OCI-LY3 (cell line): ENCODE data around the gene BTBD1.

Experiments used
- H2AFZ ChIP-seq: fragments of 200-600, 300-600 bp; shearing (Covaris generic); 2 replicates; pipeline ENCODE4 v1.6.0; 2014; ENCODE audit warnings: antibody characterized with exemption, low read depth, low read length
- H3K27ac ChIP-seq: fragments of 200-600, 300-600 bp; sonication (generic); 2 replicates; pipeline ENCODE4 v1.5.1; 2014; ENCODE audit warnings: mild to moderate bottlenecking, low read length, moderate library complexity, mixed read lengths
- H3K27me3 ChIP-seq: fragments of 200-600, 300-600 bp; sonication (generic); 2 replicates; pipeline ENCODE4 v1.6.1; 2014; ENCODE audit warnings: low read depth, low read length, mixed read lengths
- H3K36me3 ChIP-seq: fragments of 200-600, 300-600 bp; sonication (generic); replicated peaks from 2 replicates; pipeline ENCODE3; 2014; ENCODE audit warnings: low read depth, low read length, mixed read lengths
- H3K4me1 ChIP-seq: fragments of 300-600, 200-600 bp; sonication (generic); 2 replicates; pipeline ENCODE4 v1.6.1; 2014; ENCODE audit warnings: low read length, mixed read lengths
- H3K4me2 ChIP-seq: fragments of 200-600, 300-600 bp; sonication (generic); 2 replicates; pipeline ENCODE4 v1.6.1; 2014; ENCODE audit warnings: low read length, mixed read lengths
- H3K4me3 ChIP-seq: fragments of 300-600, 200-600 bp; sonication (generic); 2 replicates; pipeline ENCODE4 v1.5.1; 2014; ENCODE audit warnings: antibody characterized with exemption, mild to moderate bottlenecking, low read length, moderate library complexity
- H3K79me2 ChIP-seq: fragments of 300-600, 200-600 bp; shearing (Covaris generic); 2 replicates; pipeline ENCODE4 v1.6.1; 2014; ENCODE audit warnings: mild to moderate bottlenecking, low read length, mixed read lengths
- H3K9ac ChIP-seq: fragments of 300-600, 200-600 bp; shearing (Covaris generic); 2 replicates; pipeline ENCODE4 v1.6.0; 2014; ENCODE audit warnings: mild to moderate bottlenecking, low read length, moderate library complexity
- H3K9me3 ChIP-seq: fragments of 200-600, 300-600 bp; shearing (Covaris generic); 2 replicates; pipeline ENCODE4 v1.6.1; 2014; ENCODE audit warnings: low read length, mixed read lengths; ENCODE audit not compliant: insufficient read depth
- H4K20me1 ChIP-seq: fragments of 200-600, 300-600 bp; sonication (generic); 2 replicates; pipeline ENCODE4 v1.6.1; 2016; ENCODE audit warnings: low read length, mixed read lengths; ENCODE audit not compliant: insufficient read depth
- EZH2phosphoT487 ChIP-seq: fragments of 200-600 bp; shearing (Covaris generic); IDR thresholded peaks from 2 replicates; pipeline ENCODE4 v1.6.1; 2018; ENCODE audit warnings: antibody characterized with exemption, mixed run types, low read depth
- TF ChIP-seq, protein P1 (sequence below): fragments of 200-600, 300-600 bp; sonication (generic); IDR thresholded peaks from 2 replicates; pipeline ENCODE4 v1.5.1; 2014; ENCODE audit warnings: antibody characterized with exemption, low read length, low read depth

The BTBD1 gene

DNA sequence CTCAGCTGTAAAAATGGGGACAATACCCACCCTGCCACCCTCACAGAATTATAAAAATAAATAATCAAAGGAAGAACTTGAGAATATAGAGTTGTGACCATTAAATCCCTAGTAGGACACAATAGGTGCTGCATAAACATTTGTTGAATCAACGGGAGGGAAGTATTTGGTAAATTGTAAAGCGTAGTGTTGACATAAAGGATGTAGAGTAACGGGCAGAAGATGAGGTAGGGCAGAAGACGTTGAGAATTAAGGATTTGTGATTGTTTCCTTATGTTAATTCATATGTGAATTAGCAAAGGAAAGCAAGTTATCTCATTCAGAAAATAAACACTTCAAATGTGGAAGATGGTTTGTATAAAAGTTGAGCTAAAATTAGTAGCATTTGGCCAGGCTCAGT, 73.9 kb downstream of the BTBD1 start:
- no peaks in the 10 kb centered on the region for H3K9me3 ChIP-seq
- H3K27ac ChIP-seq: no peak overlapping the region
- H3K4me1 ChIP-seq: no peaks in the 10 kb centered on the region
- no peaks in the 10 kb centered on the region for H3K27me3 ChIP-seq
- no peak overlapping the region for H3K4me2 ChIP-seq
- peaks cover 18% of the 10 kb centered on the region for H3K36me3 ChIP-seq
- H4K20me1 ChIP-seq: no peaks in the 10 kb centered on the region
- H2AFZ ChIP-seq: no peak overlapping the region
- H3K4me3 ChIP-seq: no peak overlapping the region
- no peaks in the 10 kb centered on the region for H3K79me2 ChIP-seq
- TF ChIP-seq EZH2phosphoT487: no peak
- TF ChIP-seq, protein P1, sequence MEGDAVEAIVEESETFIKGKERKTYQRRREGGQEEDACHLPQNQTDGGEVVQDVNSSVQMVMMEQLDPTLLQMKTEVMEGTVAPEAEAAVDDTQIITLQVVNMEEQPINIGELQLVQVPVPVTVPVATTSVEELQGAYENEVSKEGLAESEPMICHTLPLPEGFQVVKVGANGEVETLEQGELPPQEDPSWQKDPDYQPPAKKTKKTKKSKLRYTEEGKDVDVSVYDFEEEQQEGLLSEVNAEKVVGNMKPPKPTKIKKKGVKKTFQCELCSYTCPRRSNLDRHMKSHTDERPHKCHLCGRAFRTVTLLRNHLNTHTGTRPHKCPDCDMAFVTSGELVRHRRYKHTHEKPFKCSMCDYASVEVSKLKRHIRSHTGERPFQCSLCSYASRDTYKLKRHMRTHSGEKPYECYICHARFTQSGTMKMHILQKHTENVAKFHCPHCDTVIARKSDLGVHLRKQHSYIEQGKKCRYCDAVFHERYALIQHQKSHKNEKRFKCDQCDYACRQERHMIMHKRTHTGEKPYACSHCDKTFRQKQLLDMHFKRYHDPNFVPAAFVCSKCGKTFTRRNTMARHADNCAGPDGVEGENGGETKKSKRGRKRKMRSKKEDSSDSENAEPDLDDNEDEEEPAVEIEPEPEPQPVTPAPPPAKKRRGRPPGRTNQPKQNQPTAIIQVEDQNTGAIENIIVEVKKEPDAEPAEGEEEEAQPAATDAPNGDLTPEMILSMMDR: no peak
- no peak overlapping the region for H3K9ac ChIP-seq

DNA sequence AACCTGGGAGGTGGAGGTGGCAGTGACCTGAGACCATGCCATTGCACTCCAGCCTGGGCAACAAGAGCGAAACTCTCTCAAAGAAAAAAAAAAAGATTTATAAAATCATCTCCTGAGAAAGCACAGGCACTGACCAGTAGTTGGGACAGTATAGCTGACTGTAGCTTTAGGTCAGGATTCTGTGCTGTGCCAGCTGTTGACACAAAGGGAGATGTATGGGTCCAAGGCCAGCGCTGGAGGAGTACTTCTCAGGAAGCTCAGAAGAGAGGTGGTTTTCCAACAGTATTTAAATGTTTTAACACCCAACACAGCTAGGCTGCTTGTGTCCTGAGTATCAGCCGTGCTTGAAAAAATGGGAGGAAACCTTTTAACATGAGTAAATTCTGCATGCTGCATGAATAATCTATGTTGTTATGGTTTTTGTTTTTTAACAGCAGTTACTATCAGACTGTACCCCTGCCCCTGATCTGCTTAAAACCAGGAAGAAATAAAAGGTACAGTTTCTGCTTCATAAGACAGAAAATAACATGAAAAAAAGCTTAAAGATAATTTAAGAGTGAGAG, 74.5 kb downstream of the BTBD1 start:
- TF ChIP-seq, protein P1: no peak
- no peak for TF ChIP-seq EZH2phosphoT487
- H4K20me1 ChIP-seq: no peaks in the 10 kb centered on the region
- peaks cover 19% of the 10 kb centered on the region for H3K36me3 ChIP-seq
- H3K4me3 ChIP-seq: no peak overlapping the region
- no peak overlapping the region for H3K27ac ChIP-seq
- no peak overlapping the region for H3K4me2 ChIP-seq
- no peaks in the 10 kb centered on the region for H3K27me3 ChIP-seq
- no peaks in the 10 kb centered on the region for H3K4me1 ChIP-seq
- no peak overlapping the region for H3K9ac ChIP-seq
- no peak overlapping the region for H2AFZ ChIP-seq
- peaks cover 2% of the 10 kb centered on the region for H3K79me2 ChIP-seq
- H3K9me3 ChIP-seq: no peaks in the 10 kb centered on the region

DNA sequence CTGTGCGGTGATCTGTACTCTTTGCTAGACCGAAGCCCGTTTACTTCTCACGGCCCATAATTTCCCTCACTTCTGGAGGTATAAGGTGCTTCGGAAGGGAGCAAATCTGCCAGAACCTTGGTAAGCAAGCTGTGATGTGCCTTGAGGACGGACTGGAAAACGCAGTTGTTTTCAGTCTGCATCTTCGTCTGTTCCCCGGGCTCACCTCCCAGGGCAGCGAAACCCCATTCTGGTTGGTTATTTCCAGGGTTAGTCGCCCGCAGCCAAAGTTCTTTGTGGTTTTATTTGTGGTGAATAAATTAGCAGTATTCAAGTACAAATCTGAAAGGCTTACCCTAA, 80.6 kb downstream of the BTBD1 start:
- TF ChIP-seq EZH2phosphoT487: no peak
- TF ChIP-seq, protein P1: no peak
- H4K20me1 ChIP-seq: no peaks in the 10 kb centered on the region

DNA sequence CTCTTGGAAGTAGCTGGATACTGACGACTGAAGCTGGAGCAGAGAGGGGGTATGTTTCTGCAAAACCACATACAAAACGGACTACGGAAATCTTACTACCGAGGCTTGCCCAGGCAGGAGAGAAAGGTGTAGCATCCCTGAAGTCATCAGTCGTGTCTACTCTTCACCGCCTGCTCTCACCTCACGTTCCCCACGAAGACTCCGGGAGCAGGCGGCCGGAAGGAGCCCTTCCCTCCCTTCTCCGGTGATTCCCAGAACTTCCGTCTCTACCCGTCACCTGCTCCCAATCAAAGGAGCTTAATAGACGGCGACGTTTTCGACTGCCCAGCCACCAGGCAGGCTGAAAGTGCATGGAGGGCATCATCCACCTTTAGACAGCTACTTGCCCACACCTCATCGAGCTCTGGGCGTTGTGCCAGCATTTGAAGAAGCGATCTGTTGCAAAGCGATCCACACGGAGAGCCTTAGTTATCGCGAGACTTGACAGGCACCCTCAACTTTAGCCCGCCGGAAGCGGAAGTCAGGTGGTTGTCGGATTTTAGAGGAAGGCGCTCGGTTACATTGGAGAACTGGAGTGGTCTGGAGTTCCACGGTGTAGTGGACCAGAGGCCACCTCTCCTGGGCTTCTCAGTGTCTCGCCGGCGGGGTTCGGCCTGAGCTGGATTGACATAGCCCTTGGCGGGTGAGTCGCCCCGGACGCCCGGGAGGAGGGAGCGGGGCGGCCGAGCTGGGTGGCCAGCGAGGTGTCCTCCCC, 81.2 kb downstream of the BTBD1 start, which contains the start of gene RAMAC:
Gene RAMAC, plus strand, starts transcription at position 523 of the 754 bp plus-strand sequence. CDS start 2,809 bp downstream, outside the sequence.
- Histone ChIP-seq H3K9ac (peak within 1 kb of the TSS; percentile 78), H3K79me2 (peaks cover 24% of the 10 kb centered on the region), H3K4me3 (peak within 1 kb of the TSS; percentile 83), H3K4me1 (peaks cover 21% of the 10 kb centered on the region), H3K27ac (peak within 1 kb of the TSS; percentile 43), H2AFZ (peak within 1 kb of the TSS; percentile 91), H3K4me2 (peak within 1 kb of the TSS; percentile 94), H3K9me3 (no peaks in the 10 kb centered on the region), H4K20me1 (no peaks in the 10 kb centered on the region), H3K36me3 (peaks cover 14% of the 10 kb centered on the region), H3K27me3 (no peaks in the 10 kb centered on the region)
- no peak for TF ChIP-seq EZH2phosphoT487
- TF ChIP-seq, protein P1: no peak

More for the DNA sequence above, 80.6 kb downstream of the BTBD1 start:
- no peaks in the 10 kb centered on the region for H3K9me3 ChIP-seq
- H3K9ac ChIP-seq: peak overlapping the region; percentile 78
- peak overlapping the region; percentile 83 for H3K4me3 ChIP-seq
- peaks cover 24% of the 10 kb centered on the region for H3K79me2 ChIP-seq
- H3K27me3 ChIP-seq: no peaks in the 10 kb centered on the region
- H3K4me2 ChIP-seq: peak overlapping the region; percentile 94
- H3K27ac ChIP-seq: peak overlapping the region; percentile 5; the same call in 1 of the 2 replicates
- H2AFZ ChIP-seq: peak overlapping the region; percentile 91; the same call in 1 of the 2 replicates
- peaks cover 15% of the 10 kb centered on the region for H3K36me3 ChIP-seq
- peaks cover 16% of the 10 kb centered on the region for H3K4me1 ChIP-seq
